ENCODE data around the gene HAND1.

The HAND1 gene

GRCh38 chr5:154503698-154504039 is 25.6 kb upstream of the HAND1 start:
- no peak for DNase-seq

- no peak for DNase-seq
Observed at GRCh38 chr5:154502180-154502579, 24.2 kb upstream of the HAND1 start.

DNA sequence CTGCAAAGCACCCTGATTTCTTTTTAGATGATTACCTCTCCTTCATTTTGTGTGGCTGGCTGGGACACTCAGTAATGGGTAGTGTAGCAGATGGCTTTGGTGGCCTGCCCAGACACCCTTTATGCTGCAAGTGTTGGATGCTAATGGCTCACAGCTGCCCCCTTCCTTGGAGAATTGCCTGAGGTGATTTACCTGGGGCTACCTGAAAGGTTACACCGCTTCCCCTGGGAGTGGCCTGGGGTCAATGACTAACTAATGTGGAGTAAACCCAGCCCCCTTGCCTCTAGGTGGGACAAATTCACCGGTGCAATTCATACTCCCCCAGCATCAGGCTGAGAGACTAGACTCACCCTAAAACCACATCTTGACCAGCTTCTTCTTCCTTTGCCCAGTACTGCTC is 23.5 kb upstream of the HAND1 start:
- no peak for DNase-seq

DNA sequence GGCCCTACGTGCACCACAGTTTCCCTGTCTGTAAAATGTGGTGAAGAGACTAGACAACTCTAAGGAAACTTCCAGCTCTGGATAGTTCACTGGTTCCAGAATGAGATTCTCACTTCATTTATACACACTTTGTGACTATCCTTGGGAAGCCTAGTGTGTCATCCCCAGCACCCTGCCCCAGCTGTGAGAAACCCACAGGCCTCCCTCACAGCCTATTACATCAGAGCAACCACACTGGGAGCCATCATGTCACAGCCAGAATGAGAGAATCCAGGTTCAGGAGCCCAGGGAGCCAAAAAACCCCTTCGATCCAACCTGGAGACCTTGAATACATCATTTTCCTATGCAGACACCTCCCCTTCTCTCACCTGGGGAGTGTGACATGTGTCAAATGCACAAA is 21.0 kb upstream of the HAND1 start:
- DNase-seq, result no peak

GRCh38 chr5:154498591-154498990 is 20.6 kb upstream of the HAND1 start:
- no peak for DNase-seq

- no peak for DNase-seq
Observed at GRCh38 chr5:154494036-154494435, 16.0 kb upstream of the HAND1 start.

- DNase-seq, result no peak
Observed at GRCh38 chr5:154493274-154493673, 15.2 kb upstream of the HAND1 start.

GRCh38 chr5:154491941-154492340 is 13.9 kb upstream of the HAND1 start:
- no peak for DNase-seq

DNA sequence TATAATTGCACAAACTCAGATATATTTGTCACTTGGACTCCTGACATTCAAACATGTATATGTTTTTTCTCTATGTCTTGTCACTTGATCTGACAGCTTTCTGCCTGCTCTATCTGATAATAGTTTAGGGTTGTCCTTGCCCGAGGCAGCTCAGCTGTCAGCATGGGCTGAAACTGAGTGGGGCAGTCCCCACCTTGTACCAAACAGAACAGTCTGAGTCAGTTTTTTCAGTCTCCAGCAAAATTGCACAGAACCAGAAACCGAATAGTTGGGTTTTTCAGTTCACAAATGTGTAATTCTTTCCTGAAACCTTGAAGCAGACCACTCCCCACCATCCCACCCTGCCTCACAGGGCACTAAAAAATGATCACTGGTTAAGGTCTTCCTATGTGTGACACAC is 9.5 kb upstream of the HAND1 start:
- DNase-seq, result no peak

DNA sequence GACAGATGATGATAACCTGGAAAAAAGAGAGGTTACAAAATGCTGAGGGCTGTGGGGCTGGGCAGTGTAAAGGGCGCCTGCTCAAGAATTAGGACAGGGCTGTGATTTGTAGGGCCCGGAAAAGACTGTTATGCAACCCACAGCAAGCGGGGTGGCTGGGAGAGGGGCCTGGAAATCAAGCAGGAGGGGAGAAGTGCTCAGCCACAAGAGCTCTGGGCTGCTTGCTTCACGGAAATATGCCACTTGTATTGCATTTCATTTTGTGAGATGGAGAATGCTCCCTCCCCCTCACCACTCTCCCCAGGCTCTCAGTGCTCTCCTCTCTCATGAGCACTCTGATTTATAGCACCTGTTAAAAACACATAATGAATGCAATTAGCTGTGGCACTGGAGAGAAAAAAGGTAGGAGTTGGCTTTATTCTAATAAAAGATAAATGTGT is 8.4 kb upstream of the HAND1 start:
- DNase-seq, result no peak

DNA sequence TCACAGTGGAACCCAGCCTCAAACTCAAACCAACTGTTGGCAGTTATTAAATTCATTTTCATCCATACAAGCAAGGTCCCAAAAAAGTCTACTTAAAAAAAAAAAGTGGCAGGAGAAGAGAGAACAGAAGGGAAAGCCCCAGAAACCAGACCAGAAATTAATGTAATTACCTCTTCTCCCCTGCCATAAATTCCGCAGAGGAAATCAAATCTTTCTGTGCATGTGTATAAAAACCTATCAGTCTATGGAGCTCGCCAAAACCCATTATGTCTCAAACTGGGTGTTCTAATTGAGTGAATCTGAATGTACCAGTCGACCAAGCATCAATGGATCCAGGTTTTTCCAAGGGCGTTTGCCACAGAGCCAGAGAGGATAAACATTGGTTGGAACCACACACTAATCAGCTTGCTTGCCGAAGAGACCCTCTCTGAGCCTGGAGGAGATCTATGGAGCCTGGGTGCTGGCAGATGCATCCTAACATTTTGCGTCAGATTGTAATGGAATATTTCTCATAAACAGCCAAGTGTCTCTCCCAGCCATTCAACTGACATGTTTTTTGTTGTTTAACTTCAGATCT is 7.9 kb upstream of the HAND1 start:
- DNase-seq, result no peak

DNA sequence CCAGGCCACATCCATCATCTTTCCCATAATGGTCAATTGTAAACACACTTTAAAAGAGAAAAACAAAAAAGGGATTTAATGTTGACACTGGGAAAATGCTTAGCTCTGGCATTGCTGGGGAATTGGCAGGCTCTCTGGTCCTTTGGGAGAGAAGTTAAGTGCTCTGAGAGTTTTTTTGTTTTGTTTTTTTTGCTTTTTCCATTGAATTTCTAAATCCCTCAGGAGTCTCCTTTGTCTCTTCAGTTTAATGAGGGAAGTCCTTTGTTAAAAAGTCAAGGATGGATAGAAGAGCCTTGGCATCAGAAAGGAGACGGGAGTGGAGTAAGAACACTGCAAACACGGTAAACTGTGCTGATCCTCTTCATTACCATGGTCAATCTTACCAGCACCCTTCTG is 7.1 kb upstream of the HAND1 start:
- no peak for DNase-seq

- no peak for DNase-seq
Observed at GRCh38 chr5:154484393-154485095, 6.5 kb upstream of the HAND1 start.

GRCh38 chr5:154483654-154484392 is 5.8 kb upstream of the HAND1 start:
- DNase-seq, result no peak

DNA sequence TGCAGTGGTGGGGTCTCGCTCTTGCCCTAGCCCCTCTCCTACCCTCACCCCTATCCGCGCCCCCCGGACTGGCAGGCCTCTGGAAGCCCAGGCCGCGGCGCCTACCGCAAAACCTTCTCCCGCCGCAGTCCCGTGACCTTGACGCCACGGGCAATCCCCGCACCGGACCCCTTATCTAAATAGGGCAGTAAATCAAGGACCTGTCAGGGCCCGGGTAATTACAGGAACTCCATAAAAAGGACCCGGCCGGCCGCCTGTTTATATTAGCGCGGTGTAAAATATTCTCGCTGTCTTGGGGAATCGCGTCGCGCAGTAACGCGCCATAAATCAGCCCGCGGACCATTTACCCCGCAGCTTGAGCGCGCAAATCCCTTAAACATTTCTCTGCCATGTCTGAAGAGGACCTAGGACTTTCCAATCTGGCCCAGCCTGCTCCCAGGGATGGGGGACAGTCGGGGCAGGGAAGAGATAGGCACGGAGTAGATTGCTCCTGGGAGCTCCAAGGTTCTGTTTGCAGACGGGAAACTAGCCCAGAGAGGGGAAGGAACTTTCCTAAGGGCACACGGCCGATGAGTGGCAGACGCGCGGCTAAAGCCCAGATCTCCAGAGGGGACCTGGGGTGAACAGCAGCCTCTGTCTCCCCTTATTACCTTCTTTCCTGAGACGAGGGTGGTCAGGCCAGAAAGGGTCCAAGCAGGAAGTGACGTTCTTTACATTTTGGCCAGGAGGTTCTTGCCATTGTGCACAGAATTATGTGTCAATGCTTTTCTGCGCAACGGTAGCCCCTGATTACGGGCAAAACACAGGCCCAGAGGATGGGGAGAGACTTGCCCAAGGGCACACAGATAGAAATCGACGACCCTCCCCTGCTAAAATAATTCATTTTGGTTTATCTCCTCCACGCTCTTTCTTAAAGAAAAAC is 4.8 kb upstream of the HAND1 start:
- no peak for DNase-seq

- DNase-seq, result no peak
Observed at GRCh38 chr5:154481584-154482381, 3.8 kb upstream of the HAND1 start.

DNA sequence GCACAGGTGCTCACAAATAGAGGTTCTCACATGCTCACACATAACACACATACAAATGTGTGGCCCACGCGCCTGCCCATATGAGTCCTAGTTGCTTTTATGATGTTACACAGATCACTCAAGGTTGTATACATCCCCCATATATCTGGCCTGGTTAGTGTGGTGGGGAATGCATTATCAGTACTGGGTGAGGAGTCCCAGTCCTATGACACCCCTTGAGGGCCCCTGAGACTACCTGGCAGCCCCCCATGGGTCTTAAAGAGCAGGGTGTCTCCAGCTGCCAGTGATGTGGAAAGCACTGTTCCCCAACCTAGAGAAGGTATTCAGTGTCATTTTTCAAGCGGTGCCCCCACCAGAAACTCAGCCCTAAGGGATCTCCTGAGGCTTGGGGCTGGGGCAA is 2.8 kb upstream of the HAND1 start:
- no peak for DNase-seq

DNA sequence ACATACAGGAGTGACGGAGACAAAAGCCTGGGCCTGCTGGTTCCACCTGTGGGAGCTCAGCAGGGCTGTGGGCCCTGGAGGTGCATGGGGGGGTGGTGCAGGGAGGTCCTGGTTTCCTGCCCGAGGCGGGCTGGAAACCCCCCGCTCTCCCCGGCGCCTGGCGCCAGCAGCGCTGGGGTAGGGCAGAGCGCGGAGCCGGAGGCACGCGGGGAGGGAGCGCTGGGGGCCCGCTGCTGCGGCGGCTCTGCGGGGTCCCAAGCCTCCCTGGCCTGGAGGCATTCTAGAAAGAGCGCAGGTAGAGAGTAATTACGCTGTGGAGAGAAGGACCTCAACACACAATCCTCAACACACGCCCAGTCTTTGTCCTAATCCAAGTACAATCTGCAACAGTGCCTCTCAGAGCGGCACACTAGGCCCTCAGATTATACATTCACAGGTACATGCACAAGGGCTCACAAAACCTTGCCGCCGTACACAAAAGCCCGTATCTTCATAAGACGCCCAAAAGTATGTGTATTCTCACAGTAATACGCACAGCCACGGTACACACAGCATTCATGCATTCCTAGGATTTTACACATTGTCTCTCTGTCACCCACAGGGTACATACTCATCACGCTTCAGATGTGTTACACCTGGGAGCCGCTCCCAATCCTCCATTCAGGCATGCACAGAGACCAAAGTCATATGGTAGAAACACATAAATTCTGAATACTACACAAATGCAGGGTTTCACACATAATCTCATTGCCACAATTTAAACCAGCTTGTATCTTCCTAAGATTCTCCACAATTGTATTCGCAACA is 2.1 kb upstream of the HAND1 start:
- DNase-seq, result no peak

DNA sequence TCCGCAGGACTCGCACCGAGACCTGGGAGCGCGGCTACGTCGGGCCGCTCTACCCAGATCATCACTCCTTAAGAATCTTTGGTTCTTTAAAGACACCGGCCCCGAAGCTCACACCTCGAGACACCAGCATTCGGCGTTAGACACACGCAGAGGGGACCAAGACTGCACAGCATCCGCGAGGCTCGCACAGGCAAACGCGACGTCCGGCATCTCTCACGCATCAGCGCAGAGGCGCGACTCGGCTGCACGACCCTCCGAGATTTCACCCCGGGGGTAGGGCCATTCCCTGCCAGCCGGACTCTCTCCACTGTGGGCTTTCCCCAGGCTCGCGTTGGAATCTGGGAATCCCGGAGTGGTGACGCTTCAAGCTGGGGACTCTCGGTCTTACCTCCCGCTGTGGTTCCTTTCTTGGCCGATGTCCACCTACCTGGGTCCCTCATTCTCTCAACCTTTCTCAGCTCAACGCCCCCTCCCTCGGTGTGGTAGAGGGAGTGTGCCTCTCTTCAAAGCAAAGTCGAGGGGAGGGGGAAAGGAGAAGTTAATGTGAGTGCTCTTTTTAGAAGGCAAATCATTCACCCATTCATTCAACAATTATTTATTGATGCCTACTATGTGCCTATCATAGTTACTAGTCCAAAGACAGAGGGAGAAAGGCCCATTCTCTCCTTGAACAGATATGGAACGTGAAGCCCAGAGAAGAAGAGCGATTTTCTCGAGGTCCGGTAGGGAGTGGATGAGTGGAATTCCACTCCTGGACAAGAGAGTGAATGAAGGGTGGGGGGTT is 1.3 kb upstream of the HAND1 start:
- DNase-seq, result no peak

GRCh38 chr5:154478752-154479159 is 729 bp upstream of the HAND1 start:
- no peak for DNase-seq

Data from CD4-positive, alpha-beta T cell treated with Interleukin-4 for 1 hour (primary cell).